Endodermal cell (in vitro differentiated cells): ENCODE measurements around the gene TMEM176A. TPM values are rescaled to one million over a fixed set of nuclear protein-coding genes. Genes with fewer than 3 reads are reported as not detected.

Experiments used
- DNase-seq: peaks from one replicate; pipeline ENCODE4 v3.0.0-alpha.2; 2017
- H3K27ac ChIP-seq: 2 replicates; pipeline ENCODE4 v1.5.1; 2013; ENCODE audit warnings: mild to moderate bottlenecking, low read depth, low read length, moderate library complexity
- H3K27me3 ChIP-seq: 2 replicates; pipeline ENCODE4 v1.6.1; 2013; ENCODE audit warnings: mild to moderate bottlenecking, low read length, moderate library complexity; ENCODE audit not compliant: insufficient read depth, control insufficient read depth, poor library complexity, severe bottlenecking
- H3K36me3 ChIP-seq: 2 replicates; pipeline ENCODE4 v1.7.0; 2013; ENCODE audit warnings: mild to moderate bottlenecking, low read length, moderate library complexity; ENCODE audit not compliant: control insufficient read depth, insufficient read depth
- H3K4me1 ChIP-seq: one replicate; pipeline ENCODE4 v1.7.0; 2013; ENCODE audit warnings: low read length; ENCODE audit not compliant: control insufficient read depth, insufficient read depth
- H3K4me3 ChIP-seq: 2 replicates; pipeline ENCODE4 v1.5.1; 2013; ENCODE audit warnings: mild to moderate bottlenecking, low read length, moderate library complexity
- H3K9ac ChIP-seq: 2 replicates; pipeline ENCODE4 v1.6.1; 2013; ENCODE audit warnings: mild to moderate bottlenecking, low read length, moderate library complexity; ENCODE audit not compliant: poor library complexity, severe bottlenecking; ENCODE audit errors: extremely low read depth
- H3K9me3 ChIP-seq: 2 replicates; pipeline ENCODE4 v1.6.1; 2013; ENCODE audit warnings: mild to moderate bottlenecking, low read length, moderate library complexity; ENCODE audit not compliant: control insufficient read depth
- H3K27ac Mint-ChIP-seq: 2 replicates; pipeline ENCODE4 v1.8.0; 2020; ENCODE audit warnings: mixed read lengths
- H3K27me3 Mint-ChIP-seq: 2 replicates; pipeline ENCODE4 v1.8.0; 2021; ENCODE audit warnings: mild to moderate bottlenecking, mixed read lengths; ENCODE audit not compliant: insufficient read depth
- H3K36me3 Mint-ChIP-seq: 2 replicates; pipeline ENCODE4 v1.8.0; 2020; ENCODE audit warnings: low read depth, mixed read lengths
- H3K4me1 Mint-ChIP-seq: 2 replicates; pipeline ENCODE4 v1.8.0; 2020; ENCODE audit warnings: mixed read lengths
- H3K4me3 Mint-ChIP-seq: 2 replicates; pipeline ENCODE4 v1.8.0; 2020; ENCODE audit warnings: mild to moderate bottlenecking, moderate library complexity, mixed read lengths
- H3K9me3 Mint-ChIP-seq: 2 replicates; pipeline ENCODE4 v1.8.0; 2020; ENCODE audit warnings: mild to moderate bottlenecking, mixed read lengths
- WGBS, 2 experiments: methylation state at CpG; one replicate each; pipeline versions ENCODE4 v1.1.5 to v1.1.7; 2013; ENCODE audit warnings: missing lambda C conversion rate in 2 of 2, mixed read lengths in 1 of 2; ENCODE audit not compliant: insufficient coverage in 1 of 2, insufficient read length in 1 of 2; 5-methylcytosine and 5-hydroxymethylcytosine counted together
- total RNA-seq, 2 donors: library from RNA; stranded (reverse); fragmentation: NEBNext Ultra II Directional in 1 of 2; extraction: Animal tissue kit (Norgen Biotek cat#: 25700) in 1 of 2; gene quantifications; 2 replicates in 1 of 2; 3 replicates in 1 of 2; pipeline ENCODE4 v1.2.1, GENCODE V29; 2021
- TF ChIP-seq, protein P1 (sequence below): fragments of 200-600 bp; sonication (generic); conservative IDR thresholded peaks from 2 replicates; pipeline ENCODE4 v1.5.0; 2021; ENCODE audit warnings: antibody characterized with exemption, mild to moderate bottlenecking

The TMEM176A gene
- total RNA-seq, 2 donors from 2014 or later = not detected

DNA sequence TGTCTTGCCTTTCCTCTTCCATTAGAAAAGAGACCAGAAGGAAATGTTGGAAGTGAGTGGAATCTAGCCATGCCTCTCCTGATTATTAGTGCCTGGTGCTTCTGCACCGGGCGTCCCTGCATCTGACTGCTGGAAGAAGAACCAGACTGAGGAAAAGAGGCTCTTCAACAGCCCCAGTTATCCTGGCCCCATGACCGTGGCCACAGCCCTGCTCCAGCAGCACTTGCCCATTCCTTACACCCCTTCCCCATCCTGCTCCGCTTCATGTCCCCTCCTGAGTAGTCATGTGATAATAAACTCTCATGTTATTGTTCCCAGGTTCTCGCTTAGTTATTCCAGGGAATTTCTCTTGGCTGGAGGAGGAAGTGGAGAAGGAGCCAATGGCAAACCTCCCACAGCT, 4.2 kb downstream of the TMEM176A start:
- Mint-ChIP-seq H3K27me3 (peaks cover 64% of the 10 kb centered on the region), H3K36me3 (no peaks in the 10 kb centered on the region), H3K9me3 (peaks cover 17% of the 10 kb centered on the region), H3K4me3 (no peak overlapping the region), H3K27ac (no peak overlapping the region), H3K4me1 (no peaks in the 10 kb centered on the region)
- no peak for DNase-seq
- peaks cover 57% of the 10 kb centered on the region for H3K27me3 ChIP-seq
- WGBS, 2 experiments = 88 to 94% methylated on average over 2 to 5 of the region's 5 CpGs
- TF ChIP-seq, protein P1, sequence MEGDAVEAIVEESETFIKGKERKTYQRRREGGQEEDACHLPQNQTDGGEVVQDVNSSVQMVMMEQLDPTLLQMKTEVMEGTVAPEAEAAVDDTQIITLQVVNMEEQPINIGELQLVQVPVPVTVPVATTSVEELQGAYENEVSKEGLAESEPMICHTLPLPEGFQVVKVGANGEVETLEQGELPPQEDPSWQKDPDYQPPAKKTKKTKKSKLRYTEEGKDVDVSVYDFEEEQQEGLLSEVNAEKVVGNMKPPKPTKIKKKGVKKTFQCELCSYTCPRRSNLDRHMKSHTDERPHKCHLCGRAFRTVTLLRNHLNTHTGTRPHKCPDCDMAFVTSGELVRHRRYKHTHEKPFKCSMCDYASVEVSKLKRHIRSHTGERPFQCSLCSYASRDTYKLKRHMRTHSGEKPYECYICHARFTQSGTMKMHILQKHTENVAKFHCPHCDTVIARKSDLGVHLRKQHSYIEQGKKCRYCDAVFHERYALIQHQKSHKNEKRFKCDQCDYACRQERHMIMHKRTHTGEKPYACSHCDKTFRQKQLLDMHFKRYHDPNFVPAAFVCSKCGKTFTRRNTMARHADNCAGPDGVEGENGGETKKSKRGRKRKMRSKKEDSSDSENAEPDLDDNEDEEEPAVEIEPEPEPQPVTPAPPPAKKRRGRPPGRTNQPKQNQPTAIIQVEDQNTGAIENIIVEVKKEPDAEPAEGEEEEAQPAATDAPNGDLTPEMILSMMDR = no peak
- peaks cover 10% of the 10 kb centered on the region for H3K9me3 ChIP-seq
- H3K4me3 ChIP-seq = no peak overlapping the region
- no peak overlapping the region for H3K27ac ChIP-seq
- H3K36me3 ChIP-seq = no peaks in the 10 kb centered on the region
- H3K4me1 ChIP-seq = no peaks in the 10 kb centered on the region
- no peak overlapping the region for H3K9ac ChIP-seq

DNA sequence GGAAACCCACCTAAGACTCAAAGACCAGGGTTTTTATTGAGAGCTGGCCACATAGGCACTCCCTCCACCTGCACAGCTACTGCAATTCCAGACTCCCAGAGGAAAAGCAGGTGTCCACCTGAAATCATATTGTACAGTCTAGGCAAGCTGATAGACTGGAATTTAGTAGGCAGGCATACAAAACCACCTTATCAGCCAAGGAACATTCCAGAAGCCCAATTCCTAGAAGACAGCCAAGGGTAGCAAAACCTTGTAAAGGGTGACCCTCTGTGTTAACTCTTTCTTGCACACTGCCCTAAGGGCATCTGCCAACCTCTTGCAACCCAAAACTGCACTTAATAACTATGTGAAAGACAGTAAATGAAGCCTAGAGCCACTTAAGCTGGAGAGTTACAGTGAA, 5.3 kb downstream of the TMEM176A start:
- H3K36me3 Mint-ChIP-seq = no peaks in the 10 kb centered on the region
- TF ChIP-seq, protein P1 = no peak
- Histone ChIP-seq H3K9ac (no peak overlapping the region), H3K27ac (no peak overlapping the region), H3K4me3 (no peak overlapping the region), H3K36me3 (no peaks in the 10 kb centered on the region), H3K27me3 (peaks cover 47% of the 10 kb centered on the region), H3K4me1 (no peaks in the 10 kb centered on the region), H3K9me3 (peaks cover 10% of the 10 kb centered on the region)
- peaks cover 65% of the 10 kb centered on the region for H3K27me3 Mint-ChIP-seq
- H3K9me3 Mint-ChIP-seq = peaks cover 17% of the 10 kb centered on the region
- no peaks in the 10 kb centered on the region for H3K4me1 Mint-ChIP-seq
- no peak for DNase-seq
- H3K27ac Mint-ChIP-seq = no peak overlapping the region
- no peak overlapping the region for H3K4me3 Mint-ChIP-seq

DNA sequence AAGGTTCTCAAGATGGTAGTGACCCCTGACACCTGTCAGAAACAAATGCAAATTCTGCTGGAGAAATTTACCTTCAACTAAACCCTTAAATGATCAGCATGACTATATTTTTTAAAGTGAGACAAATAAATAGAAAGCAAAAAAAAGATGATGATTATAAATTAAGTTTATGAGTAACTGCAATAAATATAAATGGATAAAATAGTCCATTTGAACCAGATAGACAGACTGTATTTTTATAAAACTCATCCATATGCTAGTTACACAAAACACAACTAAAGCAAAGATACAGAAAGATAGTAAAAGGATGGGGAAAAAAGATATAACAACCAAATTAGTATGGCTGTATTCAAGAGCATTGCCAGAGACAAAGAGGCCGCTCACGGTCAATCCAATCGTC, 5.9 kb downstream of the TMEM176A start:
- 92 to 96% methylated on average over 3 of the region's 3 CpGs for whole genome bisulfite sequencing, 2 experiments
- Mint-ChIP-seq H3K4me3 (no peak overlapping the region), H3K27ac (no peak overlapping the region), H3K9me3 (peaks cover 17% of the 10 kb centered on the region), H3K27me3 (peaks cover 65% of the 10 kb centered on the region), H3K36me3 (no peaks in the 10 kb centered on the region), H3K4me1 (no peaks in the 10 kb centered on the region)
- H3K9ac ChIP-seq = no peak overlapping the region
- no peak for DNase-seq
- no peak overlapping the region for H3K27ac ChIP-seq
- H3K36me3 ChIP-seq = no peaks in the 10 kb centered on the region
- TF ChIP-seq, protein P1 = no peak
- H3K27me3 ChIP-seq = peaks cover 41% of the 10 kb centered on the region
- no peak overlapping the region for H3K4me3 ChIP-seq
- H3K9me3 ChIP-seq = peaks cover 10% of the 10 kb centered on the region
- no peaks in the 10 kb centered on the region for H3K4me1 ChIP-seq
